Right lobe of liver (tissue), 4 donors: ENCODE measurements around the gene ZMYND8.

Source experiments
- POLR2A ChIP-seq: fragments of 450-650 bp; IDR thresholded peaks from one replicate; pipeline ENCODE4 v1.6.1; 2017; ENCODE audit warnings: antibody characterized with exemption, mild to moderate bottlenecking
- TF ChIP-seq, protein P1 (sequence below), 4 donors: fragments of 200-600 bp in 3 of 4; fragments of 450-650 bp in 1 of 4; IDR thresholded peaks; one replicate each; pipeline versions ENCODE4 v1.5.1 to v1.8.0; 2016 to 2022; ENCODE audit warnings: antibody characterized with exemption in 4 of 4, mild to moderate bottlenecking in 2 of 4
- donor health status: DM: no; HTN: no; CAD: no.
- donor health status: DM: no; HTN: no; CAD: no.
- donor health status: DM: no; HTN: yes; CAD: no.

DNA sequence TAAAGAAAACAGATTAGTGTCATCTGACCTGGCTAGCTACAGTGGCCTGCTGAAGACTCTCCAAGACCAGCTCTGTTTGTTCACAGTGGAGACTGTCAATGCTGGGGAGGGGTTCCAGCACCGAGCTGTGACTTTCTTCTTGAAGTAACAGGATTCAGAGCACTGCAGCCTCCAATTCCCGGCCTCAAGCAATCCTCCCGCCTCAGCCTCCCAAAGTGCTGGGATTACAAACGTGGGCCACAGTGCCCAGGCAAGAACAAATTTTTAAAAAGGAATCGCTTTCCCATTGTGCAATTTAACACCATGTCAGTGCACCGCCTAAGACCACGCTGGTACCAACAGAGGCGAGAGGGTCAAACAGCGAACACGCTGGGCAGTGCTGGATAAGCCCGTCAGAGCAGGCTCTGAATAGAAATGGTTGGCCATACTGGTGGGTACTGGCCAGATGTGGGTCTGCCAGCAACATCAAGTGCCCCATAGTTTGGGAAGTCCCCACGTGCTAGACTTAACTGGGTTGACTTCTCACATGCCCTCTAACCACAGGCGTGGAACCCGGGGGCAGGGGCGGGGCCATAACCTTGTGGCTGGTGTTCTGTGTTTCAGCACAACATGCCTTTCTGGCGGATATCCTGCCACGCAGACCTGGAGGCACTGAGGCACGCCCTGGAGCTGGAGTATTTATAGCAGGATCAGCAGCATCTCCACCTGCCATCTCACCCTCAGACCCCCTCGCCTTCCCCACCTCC is 168.9 kb downstream of the ZMYND8 start:
- TF ChIP-seq, protein P1, sequence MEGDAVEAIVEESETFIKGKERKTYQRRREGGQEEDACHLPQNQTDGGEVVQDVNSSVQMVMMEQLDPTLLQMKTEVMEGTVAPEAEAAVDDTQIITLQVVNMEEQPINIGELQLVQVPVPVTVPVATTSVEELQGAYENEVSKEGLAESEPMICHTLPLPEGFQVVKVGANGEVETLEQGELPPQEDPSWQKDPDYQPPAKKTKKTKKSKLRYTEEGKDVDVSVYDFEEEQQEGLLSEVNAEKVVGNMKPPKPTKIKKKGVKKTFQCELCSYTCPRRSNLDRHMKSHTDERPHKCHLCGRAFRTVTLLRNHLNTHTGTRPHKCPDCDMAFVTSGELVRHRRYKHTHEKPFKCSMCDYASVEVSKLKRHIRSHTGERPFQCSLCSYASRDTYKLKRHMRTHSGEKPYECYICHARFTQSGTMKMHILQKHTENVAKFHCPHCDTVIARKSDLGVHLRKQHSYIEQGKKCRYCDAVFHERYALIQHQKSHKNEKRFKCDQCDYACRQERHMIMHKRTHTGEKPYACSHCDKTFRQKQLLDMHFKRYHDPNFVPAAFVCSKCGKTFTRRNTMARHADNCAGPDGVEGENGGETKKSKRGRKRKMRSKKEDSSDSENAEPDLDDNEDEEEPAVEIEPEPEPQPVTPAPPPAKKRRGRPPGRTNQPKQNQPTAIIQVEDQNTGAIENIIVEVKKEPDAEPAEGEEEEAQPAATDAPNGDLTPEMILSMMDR (IDR thresholded peaks at IDR 0.05): no peak
- TF ChIP-seq POLR2A: no peak
